ENCODE results near the gene CLSTN1.

DNA sequence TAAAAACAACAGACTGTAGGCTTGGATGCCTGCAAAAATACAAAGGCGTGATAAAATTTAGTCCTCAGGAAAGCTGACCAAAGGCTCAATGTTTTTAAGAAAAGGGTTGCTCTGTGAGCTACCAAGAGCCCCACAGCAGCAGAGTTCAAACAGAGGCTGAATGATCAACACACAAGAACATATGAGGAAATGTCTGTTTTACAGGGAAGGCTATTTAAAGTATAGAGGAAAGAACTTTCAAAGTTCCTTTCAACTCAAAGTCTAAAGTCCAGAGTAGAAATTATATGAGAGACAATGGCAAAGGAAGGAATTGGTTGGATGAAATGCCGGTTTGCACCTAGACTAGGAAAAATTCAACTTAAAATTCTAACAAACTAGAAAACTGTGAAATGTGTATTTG is 8.6 kb downstream of the CLSTN1 start:
- TF ChIP-seq YY1 (IDR thresholded peaks at IDR 0.05; ENCODE audit: insufficient read depth, insufficient read length) (no peak), ZNF274 (IDR thresholded peaks at IDR 0.05; ENCODE audit: low read depth, low read length) (no peak), SUZ12 (IDR thresholded peaks at IDR 0.05; ENCODE audit: extremely low read depth, insufficient read depth, insufficient read length) (no peak)
